Right ventricle myocardium superior (tissue), 1 donor: ENCODE results near the gene ARHGAP32. TPM values are rescaled to one million over a fixed set of nuclear protein-coding genes. Genes with fewer than 3 reads are reported as not detected.
A peak's percentile ranks its signal among the peaks of the same experiment; 100 is the strongest.

Experiments
- ATAC-seq: fragments of 200-7000 bp; cut with Tn5 transposase; one replicate; pipeline ENCODE4 v1.9.1; 2020; ENCODE audit warnings: mild to moderate bottlenecking; ENCODE audit not compliant: poor library complexity
- DNase-seq: peaks from one replicate; pipeline ENCODE4 v3.0.0-alpha.2; 2020
- intact Hi-C: fragments of 100-400 bp; cut with DNase I; formaldehyde crosslinking; loops from one replicate; pipeline ENCODE4 v1.11.2; 2022
- long read RNA-seq: library from polyadenylated mRNA; unstranded; transcript quantifications from one replicate; pipeline ENCODE4 v2.0.0, GENCODE V29; 2021
- total RNA-seq: library from RNA; stranded (reverse); fragmentation: NEBNext Ultra II Directional; extraction: Animal tissue kit (Norgen Biotek cat#: 25700); gene quantifications from one replicate; pipeline ENCODE4 v1.2.1, GENCODE V29; 2021
- donor health status: DM: no; HTN: yes; CAD: no; lungs with severe emphysema.

Gene ARHGAP32
- 5.7 TPM for total RNA-seq
- long read RNA-seq, partial matches to known transcripts, result 0 of 2 reads
- long read RNA-seq, other reads (novel, unspliced or antisense), result 2 of 2 reads

DNA sequence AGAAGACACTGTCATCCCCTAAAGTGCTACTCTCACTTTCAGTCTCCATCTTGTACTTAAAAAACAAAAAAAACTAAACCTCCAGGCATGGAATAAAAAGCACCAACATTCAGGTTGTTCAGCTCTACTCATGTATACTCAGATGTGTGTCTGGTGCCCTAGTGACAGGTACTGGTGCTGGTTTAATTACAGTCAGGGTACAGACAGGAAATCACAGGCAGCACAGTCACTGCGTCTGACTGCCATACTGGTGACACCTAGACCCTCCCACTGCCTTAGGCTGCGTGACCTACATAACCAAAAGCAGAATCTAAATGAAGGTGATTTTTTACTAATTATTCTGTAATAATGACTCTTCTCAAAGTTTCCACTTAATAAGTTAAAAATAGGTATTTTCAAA, at the start of gene ARHGAP32:
TSS of gene ARHGAP32 (minus strand) at position 176 of the 400 bp plus-strand sequence. CDS start at position 49, 127 bp downstream.
- ATAC-seq, result no peak
- intact Hi-C loops, result no loop called here
- DNase-seq, result no peak

DNA sequence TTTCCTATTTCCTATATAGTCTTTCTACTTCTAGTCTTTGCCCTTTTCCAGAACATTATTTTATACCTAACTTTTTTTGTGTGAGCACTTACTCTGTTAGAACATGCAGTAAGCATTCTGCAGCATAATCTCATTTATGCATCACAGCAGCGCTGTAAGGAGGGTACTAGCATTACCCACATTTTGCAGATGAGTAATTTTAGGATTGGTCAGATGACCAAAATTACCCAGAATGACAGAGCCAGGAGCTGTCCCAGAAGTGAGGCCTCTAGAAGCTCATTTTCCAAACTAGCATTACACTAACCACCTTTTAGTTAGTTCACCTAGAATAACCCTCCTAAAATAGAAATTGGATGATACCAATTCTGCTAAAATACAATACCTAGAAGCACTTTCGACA, 47.1 kb upstream of the ARHGAP32 start:
- no peak for DNase-seq
- intact Hi-C loops, result loop anchor here (10.0 kb wide), 1 partner anchor 86 kb away; no protein-coding TSS in a partner anchor
- no peak for ATAC-seq

DNA sequence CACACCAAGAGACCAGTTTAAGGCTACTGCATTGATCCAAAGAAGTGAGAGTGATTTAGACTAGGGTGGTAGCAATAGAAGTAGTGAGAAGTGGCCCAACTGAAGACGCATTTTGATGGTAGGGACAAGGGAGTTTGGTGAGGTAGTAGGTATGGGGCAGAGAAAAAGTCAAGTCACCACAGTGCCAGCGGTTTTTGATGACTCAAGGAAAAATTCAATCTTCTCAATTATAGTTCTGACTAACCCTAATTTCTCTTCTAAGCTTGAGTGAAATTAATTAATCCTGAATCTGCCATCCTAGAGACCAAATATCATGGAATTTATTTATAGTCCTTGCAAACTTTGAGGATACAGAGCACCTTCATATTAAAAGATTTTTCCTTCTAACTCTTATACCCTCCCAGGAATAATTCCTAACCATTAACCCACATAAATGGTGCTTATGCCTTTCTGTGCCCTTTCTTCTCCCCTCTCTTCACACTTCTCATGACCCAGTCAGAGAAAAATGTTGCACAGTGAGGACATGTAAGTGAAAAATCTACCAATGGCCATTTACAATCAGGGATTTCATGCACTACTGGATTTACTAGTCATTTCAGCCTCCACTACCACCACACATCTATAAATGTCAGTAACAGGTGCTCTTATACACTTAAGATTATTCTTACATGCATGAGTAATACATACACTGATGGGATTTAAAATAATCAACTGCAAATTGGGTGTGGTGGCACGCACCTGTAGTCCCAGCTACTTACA, 45.9 kb upstream of the ARHGAP32 start:
- intact Hi-C loops, result loop anchor here (10.0 kb wide), 1 partner anchor 87 kb away; no protein-coding TSS in a partner anchor
- ATAC-seq (no peak), DNase-seq (no peak)

DNA sequence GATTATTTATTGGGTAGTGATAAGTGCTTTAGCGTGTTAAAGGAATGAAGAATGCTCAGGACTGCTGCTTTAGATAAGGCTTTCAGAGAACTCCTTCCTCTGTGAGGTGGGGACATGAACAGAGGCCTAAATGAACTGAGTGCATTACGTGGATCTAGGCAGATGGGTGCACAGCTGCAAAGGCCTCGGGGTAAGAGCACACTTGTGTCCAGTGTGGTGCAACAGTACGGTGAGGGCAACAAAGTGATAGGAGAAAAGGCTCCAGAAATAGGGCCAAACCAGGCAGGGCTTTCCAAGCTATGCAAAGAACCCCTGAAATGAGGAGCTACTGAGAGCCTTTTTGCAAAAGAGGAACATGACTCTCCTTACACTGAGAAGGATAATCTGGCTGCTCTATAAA, 45.3 kb upstream of the ARHGAP32 start:
- intact Hi-C loops, result loop anchor here (10.0 kb wide), 1 partner anchor 87 kb away; no protein-coding TSS in a partner anchor
- ATAC-seq, result no peak
- DNase-seq, result no peak

DNA sequence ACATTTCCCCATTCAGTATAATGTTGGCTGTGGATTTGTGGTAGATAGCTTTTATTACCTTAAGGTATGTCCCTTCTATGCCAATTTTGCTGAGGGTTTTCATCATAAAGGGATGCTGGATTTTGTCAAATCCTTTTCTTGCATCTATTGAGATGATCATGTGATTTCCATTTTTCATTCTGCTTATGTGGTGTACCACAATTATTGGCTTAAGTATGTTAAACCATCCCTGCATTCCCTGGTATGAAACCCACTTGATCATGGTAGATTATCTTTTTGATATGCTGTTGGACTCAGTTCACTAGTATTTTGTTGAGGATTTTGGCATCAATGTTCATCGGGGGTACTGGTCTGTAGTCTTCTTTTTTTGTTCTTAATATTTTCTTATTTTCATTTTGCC, 44.7 kb upstream of the ARHGAP32 start:
- intact Hi-C loops, result loop anchor here (10.0 kb wide), 1 partner anchor 88 kb away; no protein-coding TSS in a partner anchor
- no peak for DNase-seq
- ATAC-seq, result no peak

DNA sequence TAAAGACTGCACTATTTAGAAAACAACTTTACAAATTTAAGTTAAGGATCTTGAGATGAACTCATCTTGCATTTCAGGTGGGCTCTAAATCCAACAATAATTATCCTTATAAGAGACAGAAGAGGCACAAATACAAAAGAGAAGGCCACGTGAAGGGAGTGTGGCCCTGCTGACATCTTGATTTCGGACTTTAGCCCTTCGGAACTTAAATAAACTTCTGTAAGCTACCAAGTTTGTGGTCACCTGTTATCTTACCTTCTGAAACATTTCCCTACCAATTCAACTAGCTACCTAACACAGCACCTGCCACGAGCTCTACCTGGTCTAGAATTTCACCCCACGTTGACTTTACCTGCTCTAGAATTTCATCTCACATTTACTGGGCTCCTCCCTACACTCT, 42.9 kb upstream of the ARHGAP32 start:
- DNase-seq, result no peak
- intact Hi-C loops, result loop anchor here (10.0 kb wide), 1 partner anchor 90 kb away; no protein-coding TSS in a partner anchor
- ATAC-seq, result no peak

DNA sequence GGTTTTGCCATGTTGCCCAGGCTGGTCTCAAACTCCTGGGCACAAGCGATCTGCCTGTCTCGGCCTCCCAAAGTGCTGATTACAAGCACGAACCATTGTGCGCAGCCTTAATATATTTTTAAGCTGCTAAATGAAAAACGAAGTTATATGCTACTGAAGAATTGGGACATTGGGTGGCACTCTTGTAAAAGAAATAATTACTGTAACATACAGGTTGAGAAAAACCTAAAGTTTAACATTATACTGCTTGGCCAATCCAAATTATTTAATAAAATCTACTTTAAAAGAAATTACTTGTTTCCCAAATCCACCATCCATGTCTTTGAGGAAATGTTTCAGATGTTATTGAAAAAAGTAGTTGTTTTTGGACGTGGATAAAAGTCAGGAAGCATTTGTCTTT, 37.9 kb upstream of the ARHGAP32 start:
- intact Hi-C loops, result loop anchor here (10.0 kb wide), 1 partner anchor 95 kb away; no protein-coding TSS in a partner anchor
- DNase-seq, result no peak
- no peak for ATAC-seq

DNA sequence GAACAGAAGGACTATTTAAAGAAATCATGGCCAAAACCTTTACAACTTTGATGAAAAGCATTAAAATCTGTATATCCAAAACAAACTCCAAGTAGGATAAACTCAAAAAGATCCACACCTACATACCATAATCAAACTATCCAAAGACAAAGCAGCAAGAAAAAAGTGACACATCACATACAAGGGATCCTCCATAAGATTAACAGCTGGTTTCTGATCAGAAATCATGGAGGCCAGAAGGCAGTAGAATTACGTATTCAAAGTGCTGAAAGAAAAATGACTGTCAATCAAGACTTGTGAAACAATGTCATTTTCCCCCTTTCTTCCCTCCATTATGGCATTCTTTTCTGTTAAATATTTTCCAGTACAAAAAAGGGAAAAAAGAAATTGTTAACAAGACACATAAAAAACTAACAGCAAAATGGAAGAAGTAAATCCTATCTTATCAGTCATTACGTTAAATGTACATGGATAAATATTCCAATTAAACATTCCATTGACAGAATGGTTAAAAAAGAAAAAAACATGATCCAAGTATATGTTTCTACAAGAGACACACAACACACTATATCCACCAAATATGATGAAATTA, 34.2 kb upstream of the ARHGAP32 start:
- intact Hi-C loops, result no loop called here
- no peak for DNase-seq
- ATAC-seq, result no peak

DNA sequence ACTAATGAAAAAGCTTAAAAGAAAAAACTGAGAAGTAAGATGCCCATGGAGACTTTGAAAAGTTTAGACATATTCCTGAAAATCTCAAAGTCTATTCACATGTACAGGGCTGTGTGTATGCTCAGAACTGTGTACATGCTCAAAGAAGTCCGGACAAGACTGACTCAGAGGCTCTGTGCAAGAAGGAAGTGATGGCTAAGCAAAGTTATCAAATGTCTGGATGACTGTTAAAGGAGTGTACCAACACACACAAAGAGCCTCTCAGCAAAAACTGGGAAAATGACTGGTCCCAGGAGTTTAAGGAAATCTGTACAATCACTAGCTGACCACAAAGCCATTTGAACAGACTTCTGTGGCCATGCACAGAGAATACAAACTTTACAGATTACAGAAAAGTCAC, 33.1 kb upstream of the ARHGAP32 start:
- no peak for DNase-seq
- intact Hi-C loops, result no loop called here
- ATAC-seq, result no peak

DNA sequence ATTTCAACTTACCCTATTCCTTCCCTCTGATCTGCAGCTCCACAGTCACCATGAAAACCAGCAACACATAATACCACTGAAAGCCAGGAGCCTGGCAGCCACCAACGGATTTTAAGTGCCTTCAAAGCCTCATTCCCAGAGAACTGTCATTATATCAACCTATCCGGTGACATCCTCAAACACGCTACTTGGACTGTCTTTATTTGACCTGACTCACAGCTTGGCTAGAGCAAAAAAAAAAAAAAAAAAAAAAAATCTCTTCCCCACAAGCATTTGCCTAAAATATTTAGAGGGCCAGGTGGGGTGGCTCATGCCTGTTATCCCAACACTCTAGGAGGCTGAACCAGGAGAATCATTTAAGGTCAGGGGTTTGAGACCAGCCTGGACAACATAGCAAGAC, 32.4 kb upstream of the ARHGAP32 start:
- DNase-seq (no peak), ATAC-seq (no peak)

DNA sequence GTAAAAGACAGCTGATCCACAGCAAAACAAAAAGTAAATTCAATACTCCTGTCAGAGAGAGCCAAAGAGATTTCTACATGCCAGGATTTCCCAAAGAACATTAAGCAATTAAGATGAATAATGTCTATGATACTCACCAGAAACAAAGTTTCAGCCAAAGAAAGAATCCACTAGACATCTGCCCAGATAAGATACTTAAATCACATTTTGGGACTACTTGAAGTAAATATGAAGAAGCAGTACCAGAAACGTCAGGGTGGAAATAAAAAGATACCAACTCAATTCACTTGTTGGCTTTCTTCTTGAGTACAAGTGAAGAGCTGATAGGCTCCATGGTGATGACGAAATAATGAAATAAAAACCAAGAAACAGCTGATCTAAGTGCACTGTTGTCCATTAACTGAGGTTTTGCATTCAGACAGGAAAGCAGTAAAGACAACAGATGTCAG, 31.6 kb upstream of the ARHGAP32 start:
- ATAC-seq (peak; percentile 79), DNase-seq (no peak)
- intact Hi-C loops, result no loop called here

More for the DNA sequence above, 32.4 kb upstream of the ARHGAP32 start:
- intact Hi-C loops, result no loop called here

DNA sequence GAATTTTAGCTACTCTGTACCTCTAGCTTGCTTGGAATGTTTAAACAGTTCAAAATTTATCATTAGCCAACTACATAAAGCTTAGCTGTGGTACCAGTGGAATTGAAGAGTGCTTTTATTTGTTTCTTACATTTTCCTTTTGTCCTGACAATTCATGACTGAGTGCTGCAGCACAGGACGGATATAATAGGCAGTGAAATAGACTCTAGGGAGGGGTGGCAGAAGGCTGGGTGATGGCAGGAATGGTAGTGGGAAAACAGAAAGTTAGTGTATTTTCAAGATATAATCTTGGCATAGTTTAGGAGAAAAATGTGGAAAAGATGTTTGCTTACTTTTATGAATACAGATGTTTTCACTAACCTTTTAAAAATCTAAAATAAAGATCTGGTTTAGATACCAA, 31.1 kb upstream of the ARHGAP32 start:
- intact Hi-C loops, result no loop called here
- DNase-seq (no peak), ATAC-seq (peak; percentile 53)

DNA sequence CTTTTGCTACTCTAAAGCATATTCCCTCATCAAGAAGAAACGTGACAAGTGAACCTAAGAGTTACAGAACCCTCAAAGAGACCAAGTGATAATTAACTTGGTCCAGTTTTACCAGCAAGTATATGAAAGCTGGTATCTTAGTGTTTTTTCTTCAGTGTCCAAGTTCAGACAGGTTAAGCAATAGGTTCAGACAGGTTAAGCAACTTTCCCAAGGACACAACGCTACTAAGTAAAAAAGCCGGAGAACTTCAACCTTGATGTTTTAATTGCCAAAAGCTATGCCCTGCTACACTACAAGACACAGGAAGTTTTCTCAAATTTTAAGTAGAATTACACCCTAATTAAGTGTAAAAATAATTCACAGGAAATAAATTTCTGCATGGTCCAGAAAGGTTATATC, 30.0 kb upstream of the ARHGAP32 start:
- intact Hi-C loops, result no loop called here
- DNase-seq (no peak), ATAC-seq (no peak)

DNA sequence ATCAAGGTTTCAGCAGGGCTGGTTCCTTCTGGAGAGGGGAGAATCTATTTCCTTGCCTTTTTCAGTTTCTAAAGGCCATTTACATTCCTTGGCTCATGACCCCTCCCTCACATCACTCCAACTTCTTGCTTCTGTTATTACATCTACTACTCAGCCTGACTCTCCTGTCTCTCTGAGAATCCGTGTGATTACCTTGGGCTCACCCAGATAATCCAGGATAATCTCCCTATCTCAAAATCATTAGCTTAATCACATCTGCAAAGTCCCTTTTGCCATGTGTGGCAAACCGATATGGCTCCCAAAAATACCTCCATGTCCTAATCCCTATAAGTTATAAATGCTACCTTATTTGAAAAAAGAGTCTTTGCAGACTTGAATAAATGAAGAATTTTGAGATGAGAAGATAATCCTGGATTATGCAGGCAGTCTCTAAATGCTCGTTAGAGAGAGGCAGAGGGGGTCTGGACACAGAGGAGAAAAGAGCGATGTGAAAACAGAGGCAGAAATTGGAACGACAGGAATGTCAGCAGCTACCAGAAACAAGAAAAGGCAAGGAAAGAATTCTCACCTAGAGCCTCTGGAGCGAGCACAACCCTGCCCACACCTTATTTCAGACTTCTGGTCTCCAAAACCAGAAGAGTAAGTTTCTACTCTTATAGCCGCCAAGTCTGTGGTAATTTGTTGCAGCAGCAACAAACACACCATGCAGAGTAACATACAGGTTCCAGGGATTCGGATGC, 23.6 kb upstream of the ARHGAP32 start:
- DNase-seq (no peak), ATAC-seq (no peak)
- intact Hi-C loops, result no loop called here

DNA sequence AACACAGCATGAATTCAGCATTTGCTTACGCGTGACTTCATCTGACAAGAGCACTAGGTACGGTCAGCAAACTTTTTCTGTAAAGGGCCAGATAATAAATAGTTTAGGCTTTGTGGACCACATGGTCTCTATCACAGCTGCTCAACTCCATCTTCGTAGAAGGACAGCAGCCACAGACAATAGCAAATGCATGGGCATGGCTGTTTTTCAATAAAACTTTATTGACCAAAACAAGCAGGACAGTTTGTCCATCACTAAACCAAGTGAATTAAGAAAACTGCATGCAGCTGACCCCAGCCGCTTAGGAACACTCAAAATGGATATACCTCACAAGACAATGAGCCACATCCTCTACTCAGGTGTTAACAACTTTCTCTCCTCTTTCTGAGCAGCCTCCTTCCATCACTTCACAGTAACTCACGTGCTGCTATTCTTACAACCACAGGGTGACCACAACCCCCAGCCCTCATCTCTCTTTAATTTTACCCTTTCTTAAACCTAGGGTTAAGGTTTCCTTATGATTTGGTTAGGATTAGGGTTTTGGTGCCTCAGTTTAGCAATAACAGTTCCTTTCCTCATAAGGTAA, 22.7 kb upstream of the ARHGAP32 start:
- intact Hi-C loops, result no loop called here
- DNase-seq (no peak), ATAC-seq (no peak)

DNA sequence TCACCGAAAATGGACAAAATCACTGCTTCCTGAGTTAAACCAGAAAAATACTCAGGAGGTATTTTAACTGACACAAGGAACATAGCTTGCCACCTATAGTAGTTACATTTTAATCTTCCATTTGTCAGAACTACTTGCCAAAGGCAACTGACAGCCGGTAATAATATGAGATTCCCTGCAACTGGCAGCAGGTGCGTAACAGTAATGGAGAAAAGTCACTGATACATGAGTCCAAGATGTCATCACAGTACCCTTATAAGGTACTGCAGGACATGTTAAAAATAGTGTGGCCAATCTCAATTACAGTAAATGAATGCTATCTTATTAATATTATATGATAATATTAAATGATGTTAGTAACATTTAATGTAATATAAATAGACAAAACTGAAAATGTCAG, 21.1 kb upstream of the ARHGAP32 start:
- intact Hi-C loops, result no loop called here
- DNase-seq (no peak), ATAC-seq (no peak)

DNA sequence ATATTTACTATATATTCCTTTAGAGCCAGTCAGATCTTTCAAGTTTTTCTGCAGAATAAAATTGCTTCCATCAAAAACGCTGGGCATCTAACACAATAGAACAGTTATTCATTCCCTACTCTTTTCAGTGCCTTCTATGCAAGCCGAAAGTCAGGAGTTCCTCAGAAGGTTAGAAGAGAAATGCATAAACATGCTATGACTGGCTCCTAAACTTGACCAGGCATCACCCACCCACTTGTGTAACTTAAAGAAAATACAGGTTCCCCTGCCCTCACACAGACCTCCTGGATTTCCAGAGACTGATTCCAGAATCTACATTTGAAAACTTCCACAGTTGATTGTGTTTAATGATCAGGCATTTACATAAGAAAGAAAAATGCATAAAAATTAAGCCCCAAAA, 19.3 kb upstream of the ARHGAP32 start:
- DNase-seq, result no peak
- intact Hi-C loops, result no loop called here
- ATAC-seq, result no peak

DNA sequence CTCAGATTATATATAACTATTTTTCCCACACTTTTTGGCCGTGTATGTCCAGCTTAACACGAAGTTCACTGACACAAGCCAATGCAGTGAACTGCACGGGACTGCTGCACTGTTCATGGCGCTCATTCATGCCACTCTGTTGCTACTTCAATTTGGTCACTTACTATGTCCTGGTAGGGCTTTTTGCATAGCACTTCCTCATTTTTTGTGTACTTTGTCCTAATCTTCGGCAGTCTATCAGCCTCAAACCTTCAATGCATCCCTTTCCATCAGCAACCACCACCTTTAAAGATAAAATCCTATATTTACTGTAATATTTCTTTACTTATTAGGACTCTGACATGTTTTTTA, 18.7 kb upstream of the ARHGAP32 start:
- no peak for DNase-seq
- no peak for ATAC-seq
- intact Hi-C loops, result no loop called here
